Stimulated activated CD4-positive, alpha-beta T cell treated with anti-CD3 and anti-CD28 coated beads, TNF-alpha, amount 100 ng/mL, for 4 hours (primary cell): Measurements from ENCODE around the gene CNNM4.

ENCODE experiments used
- DNase-seq, 3 experiments: peaks; one replicate each; pipeline ENCODE4 v3.0.0-alpha.2; 2020; ENCODE audit warnings: low read depth in 3 of 3

Gene CNNM4

DNA sequence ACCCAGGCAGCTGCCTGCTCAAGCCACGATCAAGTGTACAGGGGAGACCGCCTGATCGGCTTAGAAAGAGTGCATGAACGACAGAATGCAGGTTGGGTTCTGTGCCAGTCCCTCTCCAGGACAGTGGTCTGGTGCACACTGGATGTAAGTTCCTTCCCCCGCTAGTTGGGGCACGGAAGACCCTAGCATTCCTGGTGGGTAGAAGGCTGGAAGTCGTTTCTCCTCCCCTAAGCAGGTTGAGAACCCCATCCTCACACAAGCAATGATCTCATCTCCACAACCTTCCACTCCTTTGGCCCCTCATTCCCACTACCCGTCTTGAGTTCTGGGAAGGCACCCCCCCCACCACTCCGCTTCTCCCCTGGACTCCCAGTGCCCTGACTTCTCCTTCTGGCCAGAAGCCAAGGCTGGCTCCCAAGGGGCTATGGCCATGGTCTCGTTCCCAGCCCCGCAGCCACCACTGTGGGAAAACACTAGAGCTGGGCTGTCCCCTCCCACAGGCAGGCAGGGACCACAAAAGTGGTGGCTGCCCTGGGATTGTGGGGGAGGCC is 98.5 kb downstream of the CNNM4 start:
- DNase-seq, result no peak

- DNase-seq, result no peak
These were observed 99.0 kb downstream of the CNNM4 start for GRCh38 chr2:96859681-96860064.

GRCh38 chr2:96860065-96861029 is 99.6 kb downstream of the CNNM4 start:
- peak in 2 of 3 experiments; percentile 33 to 45 for DNase-seq

DNA sequence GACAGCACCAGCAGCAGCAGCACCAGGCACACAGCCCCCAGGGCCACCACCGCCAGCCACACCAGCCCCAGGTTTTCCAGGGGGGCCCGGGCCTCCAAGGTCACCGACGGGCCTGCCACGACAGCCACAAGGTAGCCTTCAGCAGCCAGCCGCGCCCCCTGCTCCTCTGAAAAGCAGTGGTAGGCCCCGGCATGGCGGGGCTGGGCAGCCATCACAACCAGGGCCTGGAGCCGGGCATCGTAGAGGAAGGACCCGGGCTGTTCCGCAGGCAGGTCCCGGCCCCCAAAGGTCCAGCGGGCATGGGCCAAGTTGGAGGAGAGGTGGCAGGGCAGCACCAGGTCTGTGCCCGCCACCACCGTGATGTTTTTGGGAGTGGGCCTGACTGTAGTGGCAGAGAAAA is 100.4 kb downstream of the CNNM4 start:
- no peak for DNase-seq
